SIG-M5 treated with dmso at 0.1 percent for 504 hours (cell line): ENCODE data around the gene UBE2QL1.

ENCODE experiments used
- DNase-seq: peaks from one replicate; lab custom pipeline; 2025; ENCODE audit not compliant: unreplicated experiment; lab: John Stamatoyannopoulos, UW

The UBE2QL1 gene

GRCh38 chr5:6475626-6476312 lies 27.1 kb downstream of the UBE2QL1 start:
- no peak for DNase-seq

DNA sequence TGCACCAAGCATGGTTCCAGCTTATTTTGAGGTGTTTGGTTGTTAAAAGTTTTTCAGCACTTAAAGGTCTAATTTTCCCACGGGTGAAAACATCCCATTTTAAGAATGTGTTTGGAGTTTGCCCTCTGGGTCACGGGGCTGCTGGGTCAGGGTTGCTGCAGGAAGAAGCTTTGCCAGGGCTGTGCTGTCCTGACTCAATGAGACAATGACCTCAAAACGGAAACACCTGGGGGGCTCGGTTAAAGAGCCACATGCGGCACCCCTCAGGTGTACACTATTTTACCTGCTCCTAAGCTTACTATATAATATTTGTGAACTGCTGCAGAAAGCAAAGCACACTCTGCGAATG lies 27.6 kb downstream of the UBE2QL1 start:
- DNase-seq = no peak

DNA sequence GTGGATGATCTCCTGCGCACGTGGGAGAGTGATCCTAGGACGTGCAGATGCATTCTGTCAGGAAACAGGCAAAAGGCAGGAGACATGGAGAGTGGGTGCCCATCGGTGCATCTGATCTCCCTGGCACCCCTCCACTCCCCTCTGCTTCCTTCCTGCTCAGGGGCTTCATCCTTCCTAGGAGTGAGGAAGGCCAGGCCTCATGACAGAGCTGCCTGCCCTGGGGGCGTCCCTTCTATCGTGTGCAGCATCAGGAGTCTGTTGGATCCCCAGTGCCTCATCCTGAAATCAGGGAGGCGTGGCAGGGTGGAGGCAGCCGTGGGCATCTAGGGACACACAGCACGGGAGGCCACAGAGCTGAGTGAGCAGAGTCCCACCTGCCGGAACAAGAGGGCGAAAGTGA lies 30.1 kb downstream of the UBE2QL1 start:
- no peak for DNase-seq

DNA sequence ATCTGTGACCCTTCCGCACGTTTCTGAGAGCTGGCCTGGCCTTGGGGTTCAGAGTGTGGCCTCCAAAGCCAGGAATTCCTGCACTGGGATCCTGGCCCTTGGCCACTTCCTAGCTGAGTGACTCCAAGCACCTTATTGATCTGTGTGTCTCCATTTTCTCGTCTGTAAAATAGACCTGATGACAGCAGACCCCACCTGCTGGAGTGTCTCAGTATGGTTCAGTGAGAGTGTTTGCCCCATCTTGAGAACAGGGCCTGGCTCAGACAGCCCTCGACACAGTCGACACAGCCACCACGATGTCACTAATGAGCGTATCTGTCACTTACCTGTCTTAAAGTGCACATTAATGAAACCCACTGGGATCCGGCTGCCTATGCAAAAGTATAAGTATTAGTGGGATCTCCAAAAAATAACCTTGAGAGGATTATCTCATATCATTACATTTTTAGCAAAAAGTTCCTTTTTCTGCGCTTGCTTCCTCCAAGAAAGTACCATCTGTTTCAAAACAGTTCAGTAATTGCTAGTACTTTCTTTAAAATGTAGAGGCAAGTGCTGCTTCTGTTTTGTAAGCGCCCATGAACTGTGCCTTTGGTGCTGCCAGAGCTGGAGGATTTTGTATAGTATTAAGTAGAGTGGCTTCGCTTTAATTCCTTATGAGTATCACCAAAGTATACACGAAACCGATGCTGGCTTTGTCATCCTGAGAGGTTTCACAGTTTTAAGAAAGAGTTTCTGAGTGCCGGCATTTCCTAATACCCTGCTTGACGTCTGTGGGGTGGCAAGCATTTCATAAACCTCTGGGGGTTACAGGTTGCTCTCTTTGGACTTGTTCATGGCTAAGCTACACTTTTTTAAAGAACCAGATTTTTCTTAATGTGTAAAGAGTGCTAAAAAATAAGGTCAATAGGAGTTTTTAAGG lies 31.7 kb downstream of the UBE2QL1 start:
- DNase-seq = no peak

- DNase-seq = no peak
Measured at GRCh38 chr5:6482735-6483134, 34.1 kb downstream of the UBE2QL1 start.

- no peak for DNase-seq
Measured at GRCh38 chr5:6483880-6484382, 35.3 kb downstream of the UBE2QL1 start.

DNA sequence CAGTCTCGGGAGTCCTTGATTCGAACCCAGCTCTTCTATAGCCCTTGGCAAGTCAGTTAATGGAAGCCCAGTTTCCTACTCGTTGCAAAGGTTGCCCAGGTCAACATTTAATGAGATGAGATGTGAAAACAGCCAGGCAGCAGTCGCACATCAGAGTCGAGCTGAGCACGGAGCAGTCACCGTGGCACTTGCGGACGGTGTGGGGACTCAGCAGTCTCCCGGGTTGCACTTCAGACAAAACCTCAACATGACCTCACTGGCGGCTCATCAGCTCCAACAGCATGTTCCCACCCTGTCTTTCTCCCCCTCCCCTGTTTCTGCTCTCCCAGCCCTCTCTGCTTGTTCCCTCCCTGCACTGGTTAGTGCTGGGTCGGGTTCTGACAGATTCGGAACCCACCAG lies 35.8 kb downstream of the UBE2QL1 start:
- DNase-seq = no peak

- DNase-seq = no peak
Measured at GRCh38 chr5:6484899-6485298, 36.2 kb downstream of the UBE2QL1 start.

DNA sequence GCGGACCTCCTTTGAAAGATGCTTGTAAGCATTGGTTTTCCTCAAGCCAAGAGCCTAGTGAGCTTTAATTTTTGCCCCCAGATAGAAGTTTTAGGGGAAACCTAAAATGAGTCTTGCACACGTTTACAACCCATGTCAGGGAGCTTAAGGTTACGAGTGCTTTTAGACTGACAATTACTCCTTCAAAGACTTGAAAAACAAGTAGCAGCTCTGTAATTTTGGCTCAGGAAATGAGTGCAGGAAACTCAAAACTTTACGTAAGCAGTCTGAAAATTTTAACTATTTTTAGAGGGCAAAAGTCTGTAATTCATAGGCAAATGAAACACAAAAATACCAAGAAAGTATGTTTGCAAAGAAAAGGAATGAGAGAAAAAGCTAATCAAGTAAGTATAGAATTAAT lies 36.8 kb downstream of the UBE2QL1 start:
- no peak for DNase-seq

GRCh38 chr5:6486074-6486473 lies 37.4 kb downstream of the UBE2QL1 start:
- DNase-seq = no peak

- DNase-seq = no peak
Measured at GRCh38 chr5:6487081-6487480, 38.4 kb downstream of the UBE2QL1 start.

DNA sequence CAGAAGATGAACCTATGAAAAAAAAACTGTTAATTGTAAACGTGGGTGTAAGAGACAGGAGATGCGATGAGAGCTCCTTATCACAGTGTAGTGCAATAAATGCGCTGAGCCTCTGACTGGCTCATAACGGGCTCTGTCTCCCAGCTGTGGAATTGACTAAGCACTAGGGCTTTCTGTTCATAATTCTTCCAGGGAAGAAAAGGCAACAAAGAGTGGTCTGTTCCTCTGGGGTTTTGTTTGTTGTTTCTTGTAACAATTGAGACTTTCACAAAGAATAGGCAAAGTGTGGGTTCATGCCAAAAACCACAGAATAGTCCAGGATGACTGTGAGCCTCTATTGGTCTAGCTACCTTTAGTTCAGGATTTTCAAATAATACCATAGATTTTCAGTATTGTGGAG lies 39.4 kb downstream of the UBE2QL1 start:
- no peak for DNase-seq

GRCh38 chr5:6489643-6490185 lies 41.1 kb downstream of the UBE2QL1 start:
- DNase-seq = no peak

GRCh38 chr5:6490246-6490645 lies 41.6 kb downstream of the UBE2QL1 start:
- DNase-seq = no peak

DNA sequence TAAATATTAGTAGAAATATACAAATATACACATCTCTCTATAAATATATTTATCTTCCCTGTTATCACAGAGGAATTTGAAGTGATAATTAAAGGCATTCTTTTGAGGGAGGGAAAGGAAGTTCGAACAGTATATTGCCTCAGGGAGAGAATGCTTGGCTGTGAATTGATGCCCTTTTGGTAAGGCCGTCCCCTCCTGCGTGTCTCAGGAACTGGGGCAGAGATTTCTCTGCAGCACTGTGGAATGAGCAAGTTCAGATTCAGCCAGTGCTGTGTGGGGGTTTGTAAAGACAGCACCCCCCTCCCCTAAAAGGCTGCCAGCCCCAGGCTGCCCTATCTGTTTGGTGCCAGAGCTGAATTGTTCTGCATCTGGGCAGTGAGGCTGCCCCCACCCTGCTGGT lies 42.0 kb downstream of the UBE2QL1 start:
- DNase-seq = no peak

DNA sequence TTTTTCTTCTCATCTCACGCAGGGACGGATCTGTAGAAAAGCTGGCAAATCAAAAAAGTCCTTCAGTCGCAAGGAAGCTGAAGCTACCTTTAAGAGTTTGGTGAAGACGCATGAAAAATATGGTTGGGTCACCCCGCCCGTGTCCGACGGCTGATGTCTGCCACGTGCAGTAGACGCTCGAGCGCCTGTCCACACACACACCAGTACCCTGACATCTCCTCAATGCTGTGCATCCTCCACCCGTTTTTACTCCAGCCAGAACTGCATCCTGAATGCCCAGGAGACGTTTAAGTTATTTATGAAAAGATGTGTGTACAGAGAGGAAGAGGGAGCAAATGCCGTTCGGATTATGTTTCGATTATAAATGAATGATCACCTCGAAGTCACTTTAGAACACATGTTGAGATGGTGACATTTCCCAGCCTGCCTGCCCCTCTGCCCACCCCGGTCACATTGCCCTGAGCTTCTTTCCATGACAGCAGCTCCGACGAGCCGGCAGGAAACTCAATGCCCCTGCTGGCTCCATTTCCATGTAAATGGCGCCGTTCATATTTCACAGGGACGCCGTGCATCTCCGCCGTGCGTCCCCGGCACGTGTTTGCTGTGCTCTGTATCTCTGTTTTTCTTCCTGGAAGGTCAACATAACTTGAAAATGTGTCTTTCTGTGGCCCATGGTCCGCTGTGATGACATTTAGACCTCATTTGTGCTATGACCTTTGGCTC lies 42.7 kb downstream of the UBE2QL1 start:
- no peak for DNase-seq

- DNase-seq = no peak
Measured at GRCh38 chr5:6491919-6492290, 43.2 kb downstream of the UBE2QL1 start.

DNA sequence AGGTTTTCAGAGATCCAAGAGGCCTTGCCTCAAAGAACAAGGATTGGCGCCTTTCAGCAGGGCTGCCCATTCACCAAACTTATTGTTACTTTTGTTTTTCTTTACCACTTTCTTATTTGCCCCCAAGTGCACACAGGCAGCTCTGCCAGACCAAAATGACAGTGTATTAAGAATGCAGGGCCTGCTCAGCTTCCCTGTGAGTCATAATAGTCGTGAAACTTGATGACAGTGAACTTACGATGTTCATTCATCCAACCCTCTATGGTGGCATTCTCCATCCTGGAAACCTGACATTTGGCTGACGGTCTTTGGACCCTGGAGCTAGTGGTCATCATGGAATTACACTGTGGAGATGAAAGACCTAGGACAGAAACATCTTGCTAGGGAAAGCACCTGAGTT lies 44.3 kb downstream of the UBE2QL1 start:
- no peak for DNase-seq

GRCh38 chr5:6493681-6494454 lies 45.2 kb downstream of the UBE2QL1 start:
- no peak for DNase-seq

DNA sequence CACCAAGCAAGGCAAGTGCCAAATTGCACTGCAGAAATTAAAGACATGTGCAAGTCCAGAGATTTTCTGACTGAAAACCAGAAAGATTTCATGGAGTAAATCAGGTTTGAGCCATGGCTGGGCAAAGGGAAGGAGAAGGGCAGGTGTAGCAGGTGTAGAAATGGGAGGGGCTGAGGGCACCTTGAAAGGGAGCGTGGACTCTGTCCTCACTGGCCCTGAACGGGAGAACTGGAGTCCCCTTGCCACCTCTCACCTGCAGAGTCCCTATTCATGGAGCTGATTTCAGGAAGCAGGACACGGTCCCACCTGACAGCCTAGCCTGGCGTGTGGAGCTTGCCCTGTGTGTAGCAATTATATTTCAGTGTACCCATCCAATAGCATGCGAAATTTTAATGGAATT lies 46.3 kb downstream of the UBE2QL1 start:
- DNase-seq = no peak
